RWPE2 (cell line): ENCODE measurements around the gene SLC6A2.

Source experiments
- ATAC-seq: fragments of 200-7000 bp; cut with Tn5 transposase; 3 replicates; pipeline ENCODE4 v1.9.1; 2021; ENCODE audit warnings: low read depth
- DNase-seq: peaks from one replicate; pipeline ENCODE4 v3.0.0-alpha.2; 2020; ENCODE audit warnings: low spot score
- H3K27ac ChIP-seq: fragments of 450-650 bp; 2 replicates; pipeline ENCODE4 v1.5.1; 2017; ENCODE audit warnings: mild to moderate bottlenecking; ENCODE audit not compliant: poor library complexity, severe bottlenecking
- H3K27me3 ChIP-seq: fragments of 250-450 bp; sonication (Bioruptor Pico); 2 replicates; pipeline ENCODE4 v1.5.1; 2021; ENCODE audit warnings: mild to moderate bottlenecking, moderate library complexity; ENCODE audit not compliant: insufficient read depth, poor library complexity, severe bottlenecking
- H3K36me3 ChIP-seq: fragments of 250-450 bp; sonication (Bioruptor Pico); 2 replicates; pipeline ENCODE4 v1.5.1; 2020; ENCODE audit warnings: low read depth, mild to moderate bottlenecking, moderate library complexity
- H3K4me1 ChIP-seq: fragments of 250-450 bp; sonication (Bioruptor Pico); 2 replicates; pipeline ENCODE4 v1.5.1; 2021; ENCODE audit warnings: mild to moderate bottlenecking, moderate library complexity; ENCODE audit not compliant: insufficient read depth, poor library complexity, severe bottlenecking
- H3K4me3 ChIP-seq: fragments of 250-450 bp; sonication (Bioruptor Pico); 2 replicates; pipeline ENCODE4 v1.5.1; 2021; ENCODE audit warnings: mild to moderate bottlenecking, moderate library complexity; ENCODE audit not compliant: severe bottlenecking
- H3K9me3 ChIP-seq: fragments of 250-450 bp; sonication (Bioruptor Pico); 2 replicates; pipeline ENCODE4 v1.5.1; 2021; ENCODE audit warnings: mild to moderate bottlenecking, moderate library complexity; ENCODE audit not compliant: severe bottlenecking
- CTCF ChIP-seq: fragments of 450-650 bp; IDR thresholded peaks from one replicate; pipeline ENCODE4 v1.5.1; 2017; ENCODE audit warnings: mild to moderate bottlenecking, moderate library complexity; ENCODE audit not compliant: poor library complexity, severe bottlenecking

SLC6A2 gene

GRCh38 chr16:55698946-55699345, 43.2 kb downstream of the SLC6A2 start:
- Histone ChIP-seq H3K36me3 (no peaks in the 10 kb centered on the region), H3K27me3 (no peaks in the 10 kb centered on the region), H3K27ac (no peak overlapping the region), H3K4me3 (no peak overlapping the region), H3K9me3 (no peaks in the 10 kb centered on the region), H3K4me1 (no peaks in the 10 kb centered on the region)
- ATAC-seq (no peak), DNase-seq (no peak)
- TF ChIP-seq CTCF = no peak

- Histone ChIP-seq H3K36me3 (no peaks in the 10 kb centered on the region), H3K27ac (no peak overlapping the region)
- no peak for ATAC-seq
Measured at GRCh38 chr16:55699616-55700015, 43.8 kb downstream of the SLC6A2 start.

GRCh38 chr16:55700067-55700466, 44.3 kb downstream of the SLC6A2 start:
- H3K4me3 ChIP-seq = no peak overlapping the region
- no peak for ATAC-seq
- no peaks in the 10 kb centered on the region for H3K9me3 ChIP-seq
- no peak overlapping the region for H3K27ac ChIP-seq
- DNase-seq = no peak
- H3K4me1 ChIP-seq = no peaks in the 10 kb centered on the region
- no peak for TF ChIP-seq CTCF
- no peaks in the 10 kb centered on the region for H3K36me3 ChIP-seq
- H3K27me3 ChIP-seq = no peaks in the 10 kb centered on the region

More at GRCh38 chr16:55699616-55700015, 43.8 kb downstream of the SLC6A2 start:
- DNase-seq = no peak
- Histone ChIP-seq H3K4me1 (no peaks in the 10 kb centered on the region), H3K4me3 (no peak overlapping the region), H3K27me3 (no peaks in the 10 kb centered on the region), H3K9me3 (no peaks in the 10 kb centered on the region)
- no peak for TF ChIP-seq CTCF

GRCh38 chr16:55700961-55701360, 45.2 kb downstream of the SLC6A2 start:
- no peaks in the 10 kb centered on the region for H3K9me3 ChIP-seq
- H3K27ac ChIP-seq = no peak overlapping the region
- H3K4me1 ChIP-seq = no peaks in the 10 kb centered on the region
- DNase-seq (no peak), ATAC-seq (peak; percentile 16; the same call in 1 of the 3 replicates)
- no peaks in the 10 kb centered on the region for H3K36me3 ChIP-seq
- H3K27me3 ChIP-seq = no peaks in the 10 kb centered on the region
- TF ChIP-seq CTCF = no peak
- no peak overlapping the region for H3K4me3 ChIP-seq

- Histone ChIP-seq H3K4me1 (no peaks in the 10 kb centered on the region), H3K4me3 (no peak overlapping the region), H3K36me3 (no peaks in the 10 kb centered on the region), H3K27me3 (no peaks in the 10 kb centered on the region), H3K27ac (no peak overlapping the region), H3K9me3 (no peaks in the 10 kb centered on the region)
- peak; percentile 61 for ATAC-seq
- no peak for DNase-seq
- TF ChIP-seq CTCF = peak; percentile 78
Measured at GRCh38 chr16:55701442-55702319, 45.9 kb downstream of the SLC6A2 start.
